Erythroblast (primary cell): ENCODE data around the gene TAF1.

Experiments used
- GATA1 ChIP-seq: IDR thresholded peaks from 2 replicates; pipeline ENCODE4 v1.6.1; 2011; ENCODE audit warnings: low read depth, mild to moderate bottlenecking, control low read depth, low read length, moderate library complexity
- POLR2A ChIP-seq: IDR thresholded peaks from 2 replicates; pipeline ENCODE4 v1.6.1; 2011; ENCODE audit warnings: mild to moderate bottlenecking, low read length

- TF ChIP-seq POLR2A (no peak), GATA1 (no peak)
These were observed 143.1 kb downstream of the TAF1 start for GRCh38 chrX:71509289-71509688.
